Osteocyte (in vitro differentiated cells): Measurements from ENCODE around the gene SNX25. TPM values are rescaled to one million over a fixed set of nuclear protein-coding genes. Genes with fewer than 3 reads are reported as not detected.
"Not testable (repeated sequence)": the region's sequence is repeated elsewhere in the genome, so short reads cannot be mapped to it uniquely, and the experiment has no call there.

Experiments
- DNase-seq: peaks from one replicate; pipeline ENCODE4 v3.0.0; 2021; ENCODE audit warnings: mixed read lengths; ENCODE audit not compliant: unreplicated experiment; ENCODE audit errors: extremely low spot score
- H3K27ac Mint-ChIP-seq: one replicate; pipeline ENCODE4 v1.8.0; 2021; ENCODE audit warnings: mild to moderate bottlenecking, mixed read lengths; ENCODE audit not compliant: unreplicated experiment
- H3K27me3 Mint-ChIP-seq: one replicate; pipeline ENCODE4 v1.8.0; 2021; ENCODE audit warnings: mixed read lengths; ENCODE audit not compliant: unreplicated experiment
- H3K36me3 Mint-ChIP-seq: one replicate; pipeline ENCODE4 v1.8.0; 2021; ENCODE audit warnings: mixed read lengths; ENCODE audit not compliant: unreplicated experiment
- H3K4me1 Mint-ChIP-seq: one replicate; pipeline ENCODE4 v1.8.0; 2021; ENCODE audit warnings: mixed read lengths; ENCODE audit not compliant: unreplicated experiment
- H3K4me3 Mint-ChIP-seq: one replicate; pipeline ENCODE4 v1.8.0; 2021; ENCODE audit warnings: mild to moderate bottlenecking, moderate library complexity, mixed read lengths; ENCODE audit not compliant: unreplicated experiment
- H3K9me3 Mint-ChIP-seq: one replicate; pipeline ENCODE4 v1.8.0; 2021; ENCODE audit warnings: mixed read lengths; ENCODE audit not compliant: unreplicated experiment
- total RNA-seq: library from RNA; stranded (reverse); gene quantifications from 2 replicates; pipeline ENCODE4 v1.2.1, GENCODE V29; 2021
- TF ChIP-seq, protein P1 (sequence below): fragments of 200-600 bp; sonication (generic); IDR thresholded peaks from 2 replicates; pipeline ENCODE4 v1.5.0; 2021; ENCODE audit warnings: antibody characterized with exemption, mild to moderate bottlenecking, moderate library complexity

The SNX25 gene
- total RNA-seq, 1 donor from 2014 or later: 44.4 TPM

DNA sequence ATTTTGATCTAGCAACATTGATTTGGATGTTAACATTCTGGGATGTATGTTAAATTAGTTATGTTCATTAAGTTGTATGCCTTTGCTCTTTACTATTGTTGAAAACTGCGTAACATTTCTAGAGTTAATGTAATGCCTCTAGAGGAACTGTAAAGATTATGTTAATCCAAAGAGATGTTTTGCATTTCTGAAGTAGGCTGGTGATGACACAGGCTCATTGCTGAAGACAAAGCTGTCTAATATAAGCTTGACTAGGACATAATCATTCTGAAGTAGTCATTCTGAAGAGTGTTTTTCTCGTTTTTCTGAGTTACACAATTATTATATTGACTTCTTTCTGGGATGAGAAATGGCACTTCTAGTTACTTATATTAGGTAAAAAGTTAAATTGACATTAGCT lies 113.4 kb downstream of the SNX25 start:
- H3K4me3 Mint-ChIP-seq: no peak overlapping the region
- H3K9me3 Mint-ChIP-seq: peaks cover 4% of the 10 kb centered on the region
- no peaks in the 10 kb centered on the region for H3K27me3 Mint-ChIP-seq
- H3K27ac Mint-ChIP-seq: no peak overlapping the region
- DNase-seq: no peak
- H3K36me3 Mint-ChIP-seq: peaks cover 30% of the 10 kb centered on the region
- TF ChIP-seq, protein P1, sequence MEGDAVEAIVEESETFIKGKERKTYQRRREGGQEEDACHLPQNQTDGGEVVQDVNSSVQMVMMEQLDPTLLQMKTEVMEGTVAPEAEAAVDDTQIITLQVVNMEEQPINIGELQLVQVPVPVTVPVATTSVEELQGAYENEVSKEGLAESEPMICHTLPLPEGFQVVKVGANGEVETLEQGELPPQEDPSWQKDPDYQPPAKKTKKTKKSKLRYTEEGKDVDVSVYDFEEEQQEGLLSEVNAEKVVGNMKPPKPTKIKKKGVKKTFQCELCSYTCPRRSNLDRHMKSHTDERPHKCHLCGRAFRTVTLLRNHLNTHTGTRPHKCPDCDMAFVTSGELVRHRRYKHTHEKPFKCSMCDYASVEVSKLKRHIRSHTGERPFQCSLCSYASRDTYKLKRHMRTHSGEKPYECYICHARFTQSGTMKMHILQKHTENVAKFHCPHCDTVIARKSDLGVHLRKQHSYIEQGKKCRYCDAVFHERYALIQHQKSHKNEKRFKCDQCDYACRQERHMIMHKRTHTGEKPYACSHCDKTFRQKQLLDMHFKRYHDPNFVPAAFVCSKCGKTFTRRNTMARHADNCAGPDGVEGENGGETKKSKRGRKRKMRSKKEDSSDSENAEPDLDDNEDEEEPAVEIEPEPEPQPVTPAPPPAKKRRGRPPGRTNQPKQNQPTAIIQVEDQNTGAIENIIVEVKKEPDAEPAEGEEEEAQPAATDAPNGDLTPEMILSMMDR: no peak
- H3K4me1 Mint-ChIP-seq: peaks cover 23% of the 10 kb centered on the region

DNA sequence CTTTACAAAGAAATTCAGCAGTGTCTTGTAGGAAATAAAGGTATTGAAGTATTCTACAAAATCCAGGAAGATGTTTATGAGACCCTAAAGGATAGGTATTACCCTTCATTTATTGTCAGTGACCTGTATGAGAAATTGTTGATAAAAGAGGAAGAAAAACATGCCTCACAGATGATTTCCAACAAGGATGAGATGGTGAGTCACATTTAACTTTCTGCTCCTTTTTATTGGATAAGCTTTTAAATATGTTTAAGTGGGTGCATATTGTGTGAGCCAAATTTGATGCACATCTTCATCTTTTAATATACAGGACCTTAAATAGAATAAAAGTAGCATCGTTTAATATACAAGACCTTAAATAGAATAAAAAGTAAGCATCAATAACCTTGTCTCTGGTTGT lies 114.2 kb downstream of the SNX25 start:
- peaks cover 37% of the 10 kb centered on the region for H3K36me3 Mint-ChIP-seq
- TF ChIP-seq, protein P1: no peak
- peaks cover 16% of the 10 kb centered on the region for H3K4me1 Mint-ChIP-seq
- peaks cover 4% of the 10 kb centered on the region for H3K9me3 Mint-ChIP-seq
- no peaks in the 10 kb centered on the region for H3K27me3 Mint-ChIP-seq
- H3K27ac Mint-ChIP-seq: no peak overlapping the region
- H3K4me3 Mint-ChIP-seq: no peak overlapping the region
- DNase-seq: no peak

DNA sequence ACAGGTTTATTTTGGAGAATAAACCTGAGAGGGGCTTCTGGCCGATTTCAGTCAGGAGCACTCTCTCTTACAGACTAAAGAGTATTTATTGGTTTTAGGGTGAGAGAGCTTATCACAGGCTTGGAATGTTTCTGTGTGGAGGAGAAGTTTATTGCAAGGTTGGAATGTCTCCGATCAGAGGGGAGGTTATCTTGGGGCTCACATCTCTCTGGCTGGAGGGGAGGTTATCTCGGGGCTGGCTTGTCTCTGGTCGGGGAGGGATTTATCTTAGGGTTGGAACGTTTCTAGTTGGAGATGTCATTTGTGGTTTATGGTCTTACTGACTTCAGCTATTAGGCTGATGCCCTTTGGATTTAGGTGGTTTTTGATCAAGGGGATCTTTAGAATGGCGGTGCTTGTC lies 115.0 kb downstream of the SNX25 start:
- H3K36me3 Mint-ChIP-seq: peaks cover 45% of the 10 kb centered on the region
- H3K4me3 Mint-ChIP-seq, H3K27me3 Mint-ChIP-seq, H3K9me3 Mint-ChIP-seq, DNase-seq: not testable (repeated sequence)
- H3K27ac Mint-ChIP-seq: peak overlapping the region; percentile 11
- H3K4me1 Mint-ChIP-seq: peaks cover 14% of the 10 kb centered on the region

DNA sequence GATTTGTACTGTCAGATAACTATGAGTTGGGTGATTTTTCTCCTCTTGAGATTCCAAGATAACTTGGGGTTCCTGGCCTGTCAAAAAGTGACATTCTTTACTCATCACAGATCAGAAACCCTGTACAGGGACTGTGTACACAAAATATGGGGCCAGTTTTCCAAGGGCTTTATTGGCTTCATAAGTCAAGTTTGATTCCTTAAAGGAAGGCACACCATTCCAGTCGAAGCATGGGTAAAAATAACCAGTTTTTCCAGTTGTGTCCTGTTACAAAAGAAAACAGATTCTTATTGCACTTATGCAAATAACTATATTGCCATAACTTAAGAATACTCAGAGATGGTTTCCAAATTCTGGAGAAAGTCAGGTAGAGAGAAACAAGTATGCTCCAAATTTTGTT lies 116.3 kb downstream of the SNX25 start:
- peaks cover 15% of the 10 kb centered on the region for H3K9me3 Mint-ChIP-seq
- H3K4me1 Mint-ChIP-seq: peaks cover 11% of the 10 kb centered on the region
- not testable (repeated sequence) for H3K27ac Mint-ChIP-seq, H3K27me3 Mint-ChIP-seq, DNase-seq, H3K4me3 Mint-ChIP-seq
- peaks cover 48% of the 10 kb centered on the region for H3K36me3 Mint-ChIP-seq

DNA sequence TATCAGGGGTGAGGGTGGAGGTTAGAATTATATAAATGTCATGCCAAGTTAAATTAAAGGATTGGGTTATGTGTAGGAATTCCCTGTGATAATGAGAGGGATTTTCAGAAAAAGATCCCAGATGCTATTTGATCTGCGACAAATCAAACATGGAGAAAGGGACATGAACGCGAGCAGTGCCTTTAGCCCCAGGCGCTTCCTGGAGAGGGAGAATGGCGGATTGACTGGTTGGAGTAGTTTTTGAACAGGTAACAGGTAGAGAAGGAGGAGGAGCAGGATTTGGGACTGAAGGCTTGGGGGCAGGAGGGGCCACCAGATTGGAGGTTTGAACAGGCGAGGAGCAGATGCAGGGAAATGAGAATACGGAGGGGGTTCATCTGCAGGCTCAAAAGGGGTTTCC lies 119.2 kb downstream of the SNX25 start:
- H3K27ac Mint-ChIP-seq: no peak overlapping the region
- no peak overlapping the region for H3K4me3 Mint-ChIP-seq
- H3K36me3 Mint-ChIP-seq: peaks cover 45% of the 10 kb centered on the region

DNA sequence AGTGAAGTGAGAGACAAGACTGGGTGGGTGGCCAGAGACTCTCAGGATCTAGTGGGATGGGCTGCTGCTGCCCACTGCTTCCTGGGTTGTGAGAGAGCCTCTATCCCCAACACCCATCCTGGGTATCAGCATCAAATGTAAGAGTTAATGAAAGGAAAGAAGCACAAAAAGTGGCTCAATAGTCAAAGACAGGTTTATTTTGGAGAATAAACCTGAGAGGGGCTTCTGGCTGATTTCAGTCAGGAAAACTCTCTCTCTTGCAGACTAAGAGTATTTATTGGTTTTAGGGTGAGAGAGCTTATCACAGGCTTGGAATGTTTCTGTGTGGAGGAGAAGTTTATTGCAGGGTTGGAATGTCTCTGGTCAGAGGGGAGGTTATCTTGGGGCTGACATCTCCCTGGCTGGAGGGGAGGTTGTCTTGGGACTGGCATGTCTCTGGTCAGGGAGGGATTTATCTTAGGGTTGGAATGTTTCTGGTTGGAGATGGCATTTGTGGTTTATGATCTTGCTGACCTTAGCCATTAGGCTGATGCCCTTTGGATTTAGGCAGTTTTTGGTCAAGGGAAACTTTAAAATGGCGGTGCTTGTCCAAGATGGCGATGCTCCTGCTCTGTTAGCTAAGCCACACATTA lies 120.6 kb downstream of the SNX25 start:
- Mint-ChIP-seq H3K4me1 (peaks cover 24% of the 10 kb centered on the region), H3K9me3 (peaks cover 11% of the 10 kb centered on the region), H3K36me3 (peaks cover 37% of the 10 kb centered on the region)
- not testable (repeated sequence) for H3K27ac Mint-ChIP-seq, H3K4me3 Mint-ChIP-seq, DNase-seq, H3K27me3 Mint-ChIP-seq

More for the DNA sequence above, 119.2 kb downstream of the SNX25 start:
- Mint-ChIP-seq H3K9me3 (peaks cover 15% of the 10 kb centered on the region), H3K27me3 (no peaks in the 10 kb centered on the region), H3K4me1 (peaks cover 28% of the 10 kb centered on the region)
- DNase-seq: no peak
- TF ChIP-seq, protein P1: no peak
